Thyroid gland (tissue), 4 donors: ENCODE measurements around the gene MED14.

ENCODE experiments used
- CTCF ChIP-seq, 6 experiments: fragments of 200-600 bp in 3 of 6; fragments of 450-650 bp in 3 of 6; sonication (generic) in 3 of 6; IDR thresholded peaks; one replicate each; pipeline ENCODE4 v1.5.1; 2016 to 2019; ENCODE audit warnings: antibody characterized with exemption in 6 of 6, mild to moderate bottlenecking in 2 of 6, inconsistent platforms in 1 of 6, moderate library complexity in 1 of 6
- POLR2A ChIP-seq, 2 donors: fragments of 450-650 bp; IDR thresholded peaks; one replicate each; pipeline ENCODE4 v1.6.1; 2017; ENCODE audit warnings: antibody characterized with exemption in 2 of 2, mild to moderate bottlenecking in 2 of 2, moderate library complexity in 1 of 2

DNA sequence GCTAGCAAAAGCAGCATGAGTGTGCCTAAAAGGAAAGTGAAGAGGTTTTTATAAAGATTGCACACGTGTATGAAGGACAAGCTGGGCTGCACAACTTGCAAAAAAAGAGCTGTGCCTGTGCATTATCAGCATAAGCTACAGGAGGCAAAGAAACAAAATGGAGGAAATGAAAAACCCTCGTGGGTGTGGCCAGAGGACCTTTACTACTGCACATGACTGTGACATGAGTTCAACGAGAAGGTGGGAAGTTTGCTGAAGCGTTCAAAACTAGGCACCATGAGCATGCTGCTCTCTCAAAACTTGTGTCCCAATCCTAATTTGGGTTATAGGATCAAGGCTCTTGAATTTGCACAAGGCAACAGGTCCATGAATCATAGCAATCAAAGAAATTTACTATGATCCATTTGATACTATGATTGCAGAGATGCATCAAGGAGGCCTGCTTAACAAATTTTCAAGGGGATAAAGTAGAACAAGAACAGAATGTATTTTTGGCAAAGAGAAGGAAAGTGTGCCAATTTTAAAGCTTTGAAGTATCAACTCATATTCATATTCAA is 49.9 kb downstream of the MED14 start:
- TF ChIP-seq CTCF (IDR thresholded peaks at IDR 0.05) (no peak), POLR2A (IDR thresholded peaks at IDR 0.05) (no peak)
